Keratinocyte (primary cell): Measurements from ENCODE around the gene RAF1.
"Not testable (repeated sequence)": the region's sequence is repeated elsewhere in the genome, so short reads cannot be mapped to it uniquely, and the experiment has no call there.

Source experiments
- CTCF ChIP-seq, 3 experiments: IDR thresholded peaks in 1 of 3; conservative IDR thresholded peaks in 1 of 3; optimal IDR thresholded peaks in 1 of 3; 2 replicates in 2 of 3; 3 replicates in 1 of 3; pipeline versions ENCODE3 to v1.5.1; 2011; ENCODE audit warnings: low read length in 3 of 3, mild to moderate bottlenecking in 3 of 3, moderate library complexity in 2 of 3, control low read depth in 1 of 3, inconsistent platforms in 1 of 3; ENCODE audit not compliant: insufficient read depth in 2 of 3; ENCODE audit errors: extremely low read depth in 1 of 3
- EZH2 ChIP-seq: IDR thresholded peaks from one replicate; pipeline ENCODE4 v1.6.1; 2012; ENCODE audit warnings: inconsistent platforms, mild to moderate bottlenecking, low read length, moderate library complexity

DNA sequence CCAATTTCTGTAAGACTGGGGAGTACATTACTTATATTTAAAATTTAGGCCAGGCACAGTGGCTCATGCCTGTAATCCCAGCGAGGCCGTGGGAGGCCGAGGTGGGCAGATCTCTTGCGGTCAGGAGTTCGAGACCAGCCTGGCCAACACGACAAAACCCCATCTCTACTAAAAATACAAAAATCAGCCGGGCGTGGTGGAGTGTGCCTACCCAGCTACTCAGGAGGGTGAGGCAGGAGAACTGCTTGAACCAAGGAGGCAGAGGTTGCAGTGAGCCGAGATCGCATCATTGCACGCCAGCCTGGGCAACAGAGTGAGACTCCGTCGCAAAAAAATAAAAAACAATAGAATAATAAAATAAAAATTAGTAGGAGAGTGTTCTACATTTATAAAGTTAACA lies 2.5 kb downstream of the RAF1 start:
- TF ChIP-seq CTCF (optimal IDR thresholded peaks at IDR 0.05 in 1 of 3, IDR thresholded peaks at IDR 0.05 in 1 of 3, conservative IDR thresholded peaks at IDR 0.05 in 1 of 3; ENCODE audit: extremely low read depth in 1 of 3, insufficient read depth in 2 of 3, low read length in 3 of 3); EZH2: not testable (repeated sequence)
